ENCODE results near the gene CYB561. TPM values are rescaled to one million over a fixed set of nuclear protein-coding genes. Genes with fewer than 3 reads are reported as not detected.

Gene CYB561
- total and polyA plus RNA-seq, 9 of the 15 experiments (the other 6 are each of a cell fraction or from before 2014, with no cell fraction given), result 4.0 to 30.8 (median 17.4) TPM

DNA sequence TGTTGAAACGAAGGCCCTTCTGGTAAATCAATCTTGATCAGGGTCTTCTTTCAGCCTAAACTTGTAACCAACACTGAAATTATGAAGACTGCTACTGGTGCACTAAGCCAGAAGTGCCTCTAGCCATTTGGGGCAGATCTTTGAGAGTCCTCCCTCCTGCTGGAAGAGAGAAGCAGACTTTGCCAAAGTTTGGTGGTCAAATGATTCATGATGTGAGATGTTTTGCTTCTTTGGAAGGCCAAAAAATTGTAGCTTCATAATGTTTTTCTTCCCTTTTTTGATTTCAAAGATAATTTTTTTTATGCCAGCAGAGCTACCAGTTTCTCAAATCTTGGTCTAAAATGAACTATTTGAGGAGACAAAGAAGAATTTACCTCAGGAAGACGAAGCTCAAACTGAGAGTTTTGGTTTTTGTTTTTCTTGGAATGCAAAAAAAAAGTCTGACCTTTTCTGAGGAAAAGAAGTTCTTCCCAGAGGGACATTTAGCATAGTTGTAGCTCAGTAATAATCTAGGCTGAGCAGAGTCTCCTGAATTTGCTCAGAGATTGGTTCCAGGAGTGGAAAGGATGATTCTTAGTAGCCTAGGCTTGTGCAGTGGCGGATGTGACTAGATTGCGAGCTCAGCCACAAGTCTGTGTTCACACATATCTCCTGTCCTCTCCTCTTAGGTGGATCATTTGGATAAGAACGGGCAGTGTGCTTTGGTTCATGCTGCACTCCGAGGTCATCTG, 50.9 kb downstream of the CYB561 start:
- ChIA-PET POLR2A (interaction anchor here (1.0 to 1.3 kb wide), 2 partner anchors 10 to 14 kb away, joined by 3 to 4 read pairs; no protein-coding TSS in a partner anchor), CTCF (ENCODE audit: low intra/inter-chr PET ratio) (no interaction called here)
- no peak overlapping the region for H3K27ac ChIP-seq (ENCODE audit: extremely low read depth, low read depth, low read length)
- FAIRE-seq, result peak; percentile 32
- no peak for ATAC-seq
- no peak overlapping the region for H3K9ac ChIP-seq (ENCODE audit: insufficient read depth in 1 of 2, low read depth in 2 of 2, low read length in 2 of 2)
- in situ Hi-C loops (cut with MboI) (no loop called here), intact Hi-C loops (cut with micrococcal nuclease) (no loop called here)
- no peak overlapping the region for H3K4me2 ChIP-seq (ENCODE audit: insufficient read depth, low read length)
- DNase-seq (ENCODE audit: extremely low read depth in 1 of 4, low spot score in 3 of 4), result no peak
- no peaks in the 10 kb centered on the region for H4K20me1 ChIP-seq (replicated peaks; ENCODE audit: control insufficient read depth, insufficient read depth, low read length)
- H3K9me1 ChIP-seq (ENCODE audit: control insufficient read depth, insufficient read depth, low read length), result no peaks in the 10 kb centered on the region
- H2AFZ ChIP-seq (ENCODE audit: low read depth, low read length), result no peak overlapping the region
- no peaks in the 10 kb centered on the region for H3K36me3 ChIP-seq (ENCODE audit: control insufficient read depth, insufficient read depth, low read length)
- no peaks in the 10 kb centered on the region for H3K79me2 ChIP-seq (ENCODE audit: control insufficient read depth, insufficient read depth, low read length)
- H3K27me3 ChIP-seq (ENCODE audit: control insufficient read depth in 2 of 2, insufficient read depth in 2 of 2, low read length in 2 of 2), result no peaks in the 10 kb centered on the region
- no TSS peak for BruUV-seq (replicated peaks)
- H3K9me3 ChIP-seq (replicated peaks; ENCODE audit: control insufficient read depth, insufficient read depth, low read depth, low read length), result no peaks in the 10 kb centered on the region
- WGBS (ENCODE audit: insufficient coverage, low coverage, missing lambda C conversion rate), result 8% methylated on average over 6 of the region's 6 CpGs
- H3K4me3 ChIP-seq, result no peak overlapping the region
- no peaks in the 10 kb centered on the region; a peak in 1 of 5 replicates for H3K4me1 ChIP-seq (replicated peaks in 1 of 2; ENCODE audit: control insufficient read depth in 2 of 2, insufficient read depth in 2 of 2, low read length in 2 of 2)
- TF ChIP-seq, protein P1, sequence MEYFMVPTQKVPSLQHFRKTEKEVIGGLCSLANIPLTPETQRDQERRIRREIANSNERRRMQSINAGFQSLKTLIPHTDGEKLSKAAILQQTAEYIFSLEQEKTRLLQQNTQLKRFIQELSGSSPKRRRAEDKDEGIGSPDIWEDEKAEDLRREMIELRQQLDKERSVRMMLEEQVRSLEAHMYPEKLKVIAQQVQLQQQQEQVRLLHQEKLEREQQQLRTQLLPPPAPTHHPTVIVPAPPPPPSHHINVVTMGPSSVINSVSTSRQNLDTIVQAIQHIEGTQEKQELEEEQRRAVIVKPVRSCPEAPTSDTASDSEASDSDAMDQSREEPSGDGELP (CRISPR knock-in tag; IDR thresholded peaks at IDR 0.05; ENCODE audit: borderline replicate concordance), result no peak
- no peak for TF ChIP-seq ZNF785 (CRISPR knock-in tag; IDR thresholded peaks at IDR 0.05)
- TF ChIP-seq, protein P2, sequence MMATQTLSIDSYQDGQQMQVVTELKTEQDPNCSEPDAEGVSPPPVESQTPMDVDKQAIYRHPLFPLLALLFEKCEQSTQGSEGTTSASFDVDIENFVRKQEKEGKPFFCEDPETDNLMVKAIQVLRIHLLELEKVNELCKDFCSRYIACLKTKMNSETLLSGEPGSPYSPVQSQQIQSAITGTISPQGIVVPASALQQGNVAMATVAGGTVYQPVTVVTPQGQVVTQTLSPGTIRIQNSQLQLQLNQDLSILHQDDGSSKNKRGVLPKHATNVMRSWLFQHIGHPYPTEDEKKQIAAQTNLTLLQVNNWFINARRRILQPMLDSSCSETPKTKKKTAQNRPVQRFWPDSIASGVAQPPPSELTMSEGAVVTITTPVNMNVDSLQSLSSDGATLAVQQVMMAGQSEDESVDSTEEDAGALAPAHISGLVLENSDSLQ (IDR thresholded peaks at IDR 0.05), result no peak
- no peak for TF ChIP-seq TOE1 (IDR thresholded peaks at IDR 0.05; ENCODE audit: borderline replicate concordance)
- TF ChIP-seq TOE1 (CRISPR knock-in tag; IDR thresholded peaks at IDR 0.05; ENCODE audit: borderline replicate concordance, low read depth), result no peak
- no peak for TF ChIP-seq MCM2 (IDR thresholded peaks at IDR 0.05; ENCODE audit: low read depth)
- TF ChIP-seq CBX5 (IDR thresholded peaks at IDR 0.05; ENCODE audit: borderline replicate concordance, low read depth), result no peak
- TF ChIP-seq, protein P3, sequence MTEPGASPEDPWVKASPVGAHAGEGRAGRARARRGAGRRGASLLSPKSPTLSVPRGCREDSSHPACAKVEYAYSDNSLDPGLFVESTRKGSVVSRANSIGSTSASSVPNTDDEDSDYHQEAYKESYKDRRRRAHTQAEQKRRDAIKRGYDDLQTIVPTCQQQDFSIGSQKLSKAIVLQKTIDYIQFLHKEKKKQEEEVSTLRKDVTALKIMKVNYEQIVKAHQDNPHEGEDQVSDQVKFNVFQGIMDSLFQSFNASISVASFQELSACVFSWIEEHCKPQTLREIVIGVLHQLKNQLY (CRISPR knock-in tag; conservative IDR thresholded peaks at IDR 0.05), result no peak
- TF ChIP-seq, protein P4, sequence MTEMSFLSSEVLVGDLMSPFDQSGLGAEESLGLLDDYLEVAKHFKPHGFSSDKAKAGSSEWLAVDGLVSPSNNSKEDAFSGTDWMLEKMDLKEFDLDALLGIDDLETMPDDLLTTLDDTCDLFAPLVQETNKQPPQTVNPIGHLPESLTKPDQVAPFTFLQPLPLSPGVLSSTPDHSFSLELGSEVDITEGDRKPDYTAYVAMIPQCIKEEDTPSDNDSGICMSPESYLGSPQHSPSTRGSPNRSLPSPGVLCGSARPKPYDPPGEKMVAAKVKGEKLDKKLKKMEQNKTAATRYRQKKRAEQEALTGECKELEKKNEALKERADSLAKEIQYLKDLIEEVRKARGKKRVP (CRISPR knock-in tag; IDR thresholded peaks at IDR 0.05), result no peak
- TF ChIP-seq HSF4 (CRISPR knock-in tag; IDR thresholded peaks at IDR 0.05; ENCODE audit: borderline replicate concordance), result no peak
- TF ChIP-seq EWSR1 (IDR thresholded peaks at IDR 0.05; ENCODE audit: borderline replicate concordance, low read depth, partially characterized antibody), result no peak
- TF ChIP-seq SREBF1 (IDR thresholded peaks at IDR 0.05; ENCODE audit: borderline replicate concordance, low read depth, low read length), result no peak
- no peak for TF ChIP-seq NONO (IDR thresholded peaks at IDR 0.05; ENCODE audit: low read depth in 2 of 2, low read length in 1 of 2)
- TF ChIP-seq, protein P5, sequence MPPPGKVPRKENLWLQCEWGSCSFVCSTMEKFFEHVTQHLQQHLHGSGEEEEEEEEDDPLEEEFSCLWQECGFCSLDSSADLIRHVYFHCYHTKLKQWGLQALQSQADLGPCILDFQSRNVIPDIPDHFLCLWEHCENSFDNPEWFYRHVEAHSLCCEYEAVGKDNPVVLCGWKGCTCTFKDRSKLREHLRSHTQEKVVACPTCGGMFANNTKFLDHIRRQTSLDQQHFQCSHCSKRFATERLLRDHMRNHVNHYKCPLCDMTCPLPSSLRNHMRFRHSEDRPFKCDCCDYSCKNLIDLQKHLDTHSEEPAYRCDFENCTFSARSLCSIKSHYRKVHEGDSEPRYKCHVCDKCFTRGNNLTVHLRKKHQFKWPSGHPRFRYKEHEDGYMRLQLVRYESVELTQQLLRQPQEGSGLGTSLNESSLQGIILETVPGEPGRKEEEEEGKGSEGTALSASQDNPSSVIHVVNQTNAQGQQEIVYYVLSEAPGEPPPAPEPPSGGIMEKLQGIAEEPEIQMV (tag; conservative IDR thresholded peaks at IDR 0.05; ENCODE audit: low read depth), result no peak
- no peak for TF ChIP-seq SRSF1 (IDR thresholded peaks at IDR 0.05; ENCODE audit: low read depth, low read length)
- TF ChIP-seq ZNF253 (CRISPR knock-in tag; conservative IDR thresholded peaks at IDR 0.05), result no peak
